Measurements from ENCODE around the gene SUPT20H. TPM values are rescaled to one million over a fixed set of nuclear protein-coding genes. Genes with fewer than 3 reads are reported as not detected.

The SUPT20H gene
- total and polyA plus RNA-seq, 2 of the 4 experiments (the other 2 are of a cell fraction) = 46.6 to 55.1 TPM

GRCh38 chr13:37090912-37091311 is 31.4 kb upstream of the SUPT20H start:
- H3K79me1 ChIP-seq (ENCODE audit: low read depth in 1 of 2, low read length in 2 of 2) = no peaks in the 10 kb centered on the region
- no CpG with 5 or more reads among the region's 2 CpGs for WGBS, 2 experiments (ENCODE audit: extremely low coverage in 2 of 2, insufficient read length in 1 of 2)
- no peaks in the 10 kb centered on the region for H4K20me1 ChIP-seq (ENCODE audit: insufficient read depth, low read length)
- H2AFZ ChIP-seq (replicated peaks; ENCODE audit: low read length, poor library complexity) = no peak overlapping the region
- H4K8ac ChIP-seq (ENCODE audit: low read depth in 2 of 2, low read length in 2 of 2) = no peak overlapping the region
- ChIA-PET POLR2A (ENCODE audit: unreplicated experiment) (no interaction called here), CTCF (no interaction called here)
- no peaks in the 10 kb centered on the region for H3K9me1 ChIP-seq (ENCODE audit: insufficient read depth, low read length)
- no peaks in the 10 kb centered on the region for H3K36me3 ChIP-seq (ENCODE audit: control insufficient read depth, insufficient read depth, low read length)
- H3K4me2 ChIP-seq (ENCODE audit: low read depth, low read length) = no peak overlapping the region
- H3K56ac ChIP-seq (ENCODE audit: extremely low read depth, insufficient read depth, low read length) = no peak overlapping the region
- H3K4me3 ChIP-seq (ENCODE audit: insufficient read depth, low read depth, low read length) = no peak overlapping the region
- H3K27ac ChIP-seq (ENCODE audit: insufficient read depth, low read length) = no peak overlapping the region
- ATAC-seq (ENCODE audit: low read depth) (no peak), DNase-seq (no peak)
- dilution Hi-C loops (cut with HindIII; ENCODE audit: low sequenced_read_pairs, unreplicated experiment) (no loop called here), intact Hi-C loops (cut with micrococcal nuclease) (no loop called here), in situ Hi-C loops (cut with MboI; ENCODE audit: low sequenced_read_pairs) (loop anchor here (25.0 kb wide), 2 partner anchors 946 to 1121 kb away; no protein-coding TSS in a partner anchor)
- no peak for TF ChIP-seq RCOR1 (IDR thresholded peaks at IDR 0.05; ENCODE audit: insufficient replicate concordance, low read length)
- no peak for TF ChIP-seq RAD21 (IDR thresholded peaks at IDR 0.05; ENCODE audit: low read length)
- TF ChIP-seq, protein P1, sequence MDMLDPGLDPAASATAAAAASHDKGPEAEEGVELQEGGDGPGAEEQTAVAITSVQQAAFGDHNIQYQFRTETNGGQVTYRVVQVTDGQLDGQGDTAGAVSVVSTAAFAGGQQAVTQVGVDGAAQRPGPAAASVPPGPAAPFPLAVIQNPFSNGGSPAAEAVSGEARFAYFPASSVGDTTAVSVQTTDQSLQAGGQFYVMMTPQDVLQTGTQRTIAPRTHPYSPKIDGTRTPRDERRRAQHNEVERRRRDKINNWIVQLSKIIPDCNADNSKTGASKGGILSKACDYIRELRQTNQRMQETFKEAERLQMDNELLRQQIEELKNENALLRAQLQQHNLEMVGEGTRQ (IDR thresholded peaks at IDR 0.05; ENCODE audit: low read depth, low read length) = no peak
- TF ChIP-seq MAFK (IDR thresholded peaks at IDR 0.05; ENCODE audit: low read depth, low read length) = no peak
- TF ChIP-seq ELK1 (IDR thresholded peaks at IDR 0.05; ENCODE audit: borderline replicate concordance, low read depth, low read length) = no peak
- TF ChIP-seq CHD1 (IDR thresholded peaks at IDR 0.05; ENCODE audit: low read depth, low read length) = no peak
- TF ChIP-seq RFX5 (IDR thresholded peaks at IDR 0.05; ENCODE audit: low read depth, low read length) = no peak
- no peak for TF ChIP-seq CTCF (conservative IDR thresholded peaks at IDR 0.05; ENCODE audit: low read depth, low read length)
- TF ChIP-seq FOS (IDR thresholded peaks at IDR 0.05; ENCODE audit: low read depth, low read length) = no peak
- TF ChIP-seq BHLHE40 (IDR thresholded peaks at IDR 0.05; ENCODE audit: low read depth, low read length) = no peak
- no peak for TF ChIP-seq SMC3 (IDR thresholded peaks at IDR 0.05; ENCODE audit: low read depth, low read length)
- TF ChIP-seq CEBPB (IDR thresholded peaks at IDR 0.05; ENCODE audit: low read depth, low read length) = no peak
- TF ChIP-seq NFE2L2 (IDR thresholded peaks at IDR 0.05; ENCODE audit: low read depth, low read length) = no peak
- TF ChIP-seq POLR2A (IDR thresholded peaks at IDR 0.05; ENCODE audit: low read depth, low read length) = no peak
- no peak for TF ChIP-seq MAZ (IDR thresholded peaks at IDR 0.05; ENCODE audit: borderline replicate concordance, low read depth, low read length)
- TF ChIP-seq MXI1 (IDR thresholded peaks at IDR 0.05; ENCODE audit: borderline replicate concordance, low read depth, low read length) = no peak
- no peak overlapping the region for H2AK5ac ChIP-seq (ENCODE audit: low read depth, low read length)
- H3K23ac ChIP-seq (ENCODE audit: low read depth, low read length) = no peak overlapping the region
- no peak overlapping the region for H3K18ac ChIP-seq (ENCODE audit: low read depth, low read length)
- no peak overlapping the region for H4K91ac ChIP-seq (ENCODE audit: insufficient read depth, low read depth, low read length)
- H3K9ac ChIP-seq (ENCODE audit: low read depth, low read length) = no peak overlapping the region
- H2BK5ac ChIP-seq (ENCODE audit: low read depth, low read length, poor library complexity, severe bottlenecking) = no peak overlapping the region
- H2BK120ac ChIP-seq (ENCODE audit: low read depth, low read length) = no peak overlapping the region
- no peak overlapping the region for H2BK20ac ChIP-seq (ENCODE audit: low read depth, low read length)
- H3K4ac ChIP-seq (ENCODE audit: low read depth, low read length) = no peak overlapping the region
- no peak overlapping the region for H3K14ac ChIP-seq (replicated peaks; ENCODE audit: low read depth, low read length)
- no TSS peak for BruUV-seq (replicated peaks)
- H3K9me3 ChIP-seq (ENCODE audit: control insufficient read depth, insufficient read depth, low read length) = no peaks in the 10 kb centered on the region
- no peak overlapping the region for H2BK15ac ChIP-seq (ENCODE audit: low read depth, low read length)
- H4K5ac ChIP-seq (ENCODE audit: low read depth, low read length) = no peak overlapping the region
- no peak overlapping the region for H2AK9ac ChIP-seq (replicated peaks; ENCODE audit: low read depth, low read length, poor library complexity)
- H3K27me3 ChIP-seq (ENCODE audit: control insufficient read depth, insufficient read depth, low read length) = peaks cover 4% of the 10 kb centered on the region
- no peaks in the 10 kb centered on the region for H3K4me1 ChIP-seq (ENCODE audit: control insufficient read depth, insufficient read depth, low read length)

Measured in IMR-90 (cell line).